Ureter (tissue), 1 donor: ENCODE data around the gene NANOS3. TPM values are rescaled to one million over a fixed set of nuclear protein-coding genes. Genes with fewer than 3 reads are reported as not detected.
"Not testable (repeated sequence)": the region's sequence is repeated elsewhere in the genome, so short reads cannot be mapped to it uniquely, and the experiment has no call there.

ENCODE experiments used
- DNase-seq: peaks from one replicate; pipeline ENCODE4 v3.0.0-alpha.2; 2020; ENCODE audit warnings: low spot score
- total RNA-seq: library from RNA; stranded (reverse); gene quantifications from one replicate; pipeline ENCODE4 v1.2.4, GENCODE V29; 2023
- donor health status: DM: yes; HTN: yes; CAD: no.

Gene NANOS3
- total RNA-seq, 1 donor from 2014 or later = not detected

DNA sequence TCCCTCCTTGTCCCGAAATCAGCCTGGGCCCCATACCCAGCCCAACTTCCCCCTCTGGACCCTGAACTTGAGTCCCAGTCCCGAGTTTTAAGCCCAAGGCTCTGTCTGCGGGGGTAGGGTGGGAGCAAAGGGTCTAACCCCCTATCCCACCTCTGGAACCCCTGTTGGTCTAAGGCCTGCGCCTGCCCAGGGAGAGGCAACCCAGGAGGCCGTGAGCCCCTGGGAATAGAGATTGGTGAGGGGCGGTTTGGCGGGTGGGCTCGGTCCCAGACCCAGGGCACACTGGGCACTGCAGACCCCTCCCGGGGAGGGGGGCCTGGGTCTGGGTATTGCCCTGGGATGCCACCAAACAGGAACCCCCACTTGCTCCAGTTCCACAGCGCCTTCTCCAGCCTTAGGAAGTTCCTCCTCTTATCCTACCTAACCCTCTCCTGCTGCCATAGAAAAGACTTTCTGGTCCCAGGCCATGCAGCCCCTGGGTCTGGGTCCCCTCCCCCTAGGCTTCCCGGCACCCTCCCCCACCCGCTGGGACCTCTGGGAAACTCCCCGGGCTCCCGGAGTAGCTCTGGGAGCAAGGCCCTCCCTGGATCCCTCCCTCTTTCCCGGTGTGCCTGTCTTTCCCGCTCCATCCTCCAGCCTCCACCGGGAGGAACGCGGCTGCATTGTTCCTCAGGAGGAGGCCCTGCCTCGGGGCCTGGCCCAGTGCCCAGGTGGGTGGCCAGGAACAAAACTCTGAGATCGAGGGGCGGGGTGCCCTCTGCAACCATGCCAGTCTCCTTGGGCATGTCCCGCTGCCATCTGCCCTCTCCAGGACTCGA is 33.6 kb upstream of the NANOS3 start:
- DNase-seq = no peak

DNA sequence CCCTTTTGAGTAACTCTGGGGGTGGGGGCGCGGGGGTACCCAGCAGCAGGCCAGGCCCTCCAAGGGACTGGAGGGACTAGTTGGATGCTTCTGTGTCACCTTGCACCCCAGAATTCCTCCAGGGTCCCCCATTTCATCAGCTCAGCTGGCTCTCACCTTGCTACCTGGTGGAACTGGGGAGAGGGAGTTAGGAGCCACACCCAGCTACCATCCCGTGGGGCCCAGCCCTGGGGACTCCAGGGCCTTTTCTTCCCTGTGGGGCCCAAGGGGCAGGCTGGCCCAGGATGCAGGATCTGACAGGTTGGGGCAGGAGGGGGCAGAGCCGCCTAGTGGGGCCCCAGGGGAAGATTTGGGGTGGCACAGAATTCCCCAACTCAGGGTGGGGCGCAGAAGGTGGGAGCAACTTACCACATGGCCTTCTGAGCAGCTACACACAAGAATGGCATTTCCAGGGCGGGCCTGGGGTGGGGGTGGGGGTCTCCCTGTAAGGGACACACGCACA is 32.8 kb upstream of the NANOS3 start:
- no peak for DNase-seq

DNA sequence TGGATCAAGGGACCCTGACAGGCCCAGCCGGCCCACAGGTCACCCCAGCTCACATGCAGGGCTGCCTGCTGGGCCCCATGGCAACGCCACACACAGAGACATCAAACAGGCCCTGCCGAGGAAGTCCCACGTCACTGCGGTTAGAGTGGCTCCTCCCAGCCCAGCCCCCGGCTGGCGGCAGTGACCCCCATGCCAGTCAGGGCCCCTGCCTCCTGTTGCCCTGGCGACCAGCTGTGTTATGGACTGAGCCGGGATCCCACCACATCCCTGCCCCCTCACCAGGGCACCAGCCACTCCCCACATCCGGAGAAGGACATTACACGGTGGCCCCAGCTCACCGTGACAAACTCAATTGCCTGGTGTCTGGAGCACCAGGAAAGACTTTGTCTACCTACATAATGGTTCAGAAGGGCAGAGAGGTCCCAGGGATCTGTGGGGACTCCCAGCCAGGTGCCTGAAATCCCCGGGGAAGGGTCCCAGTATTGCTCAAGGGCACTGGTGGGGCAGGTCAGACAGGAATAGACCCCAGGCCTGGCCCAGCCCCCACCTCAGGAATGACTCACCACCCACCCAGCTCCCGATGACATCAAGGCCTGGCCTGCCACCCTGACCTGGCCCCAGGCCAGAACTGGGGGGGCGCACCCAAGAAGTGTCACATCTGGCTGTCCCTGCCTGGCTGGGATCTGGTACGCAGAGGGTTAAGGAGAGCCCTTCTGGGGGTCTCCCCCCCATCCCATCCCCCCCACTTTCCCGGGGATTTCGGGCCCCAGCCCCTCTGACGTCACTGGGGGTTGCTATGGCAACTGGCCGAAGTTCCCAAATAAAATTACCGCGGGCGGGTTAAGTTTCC is 30.2 kb upstream of the NANOS3 start:
- peak; percentile 93 for DNase-seq

DNA sequence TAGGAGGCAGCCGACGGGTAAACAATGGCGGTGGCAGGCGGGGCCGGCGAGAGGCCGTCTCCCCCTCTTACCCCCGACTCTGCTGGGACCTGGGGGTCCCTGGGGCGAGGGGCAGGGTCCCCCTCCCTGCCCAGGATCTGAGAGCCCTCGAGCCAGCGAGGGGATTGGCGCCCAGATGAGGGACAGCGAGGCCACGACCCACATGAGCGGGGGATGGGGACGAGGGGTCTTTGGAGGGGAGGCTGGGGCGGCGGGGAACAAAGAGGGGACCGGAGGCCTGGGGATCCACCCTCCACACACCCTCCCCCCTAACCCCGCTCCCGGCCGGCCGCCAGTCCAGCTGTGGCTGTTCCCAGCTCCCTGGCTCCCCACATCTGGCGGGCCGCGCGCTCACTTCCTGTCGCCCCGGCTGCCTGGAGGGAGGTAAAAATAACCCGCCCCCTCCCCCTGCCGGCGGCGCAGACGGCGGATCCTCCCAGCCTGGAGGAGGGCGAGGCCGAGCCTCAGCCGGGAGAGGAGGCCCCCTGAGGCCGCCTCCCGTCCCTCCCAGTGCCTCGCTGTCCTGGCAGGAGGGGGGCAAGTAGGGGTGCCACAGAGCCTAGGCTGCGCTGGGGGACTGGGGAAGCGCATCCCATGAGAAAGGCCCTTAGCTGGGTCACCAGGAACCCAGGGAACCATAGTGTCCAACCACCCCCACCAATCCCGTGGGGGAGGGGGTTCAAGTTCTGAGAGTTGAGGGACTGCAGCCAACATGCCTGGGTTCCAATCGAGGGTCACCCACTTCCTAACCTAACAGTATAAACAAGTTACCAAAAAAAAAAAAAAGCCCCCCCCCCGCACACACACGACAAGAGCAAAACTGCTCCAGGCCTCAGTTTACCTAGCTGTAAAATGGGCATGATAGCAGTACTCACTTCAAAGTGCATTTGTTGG is 29.3 kb upstream of the NANOS3 start:
- peak; percentile 94 for DNase-seq

DNA sequence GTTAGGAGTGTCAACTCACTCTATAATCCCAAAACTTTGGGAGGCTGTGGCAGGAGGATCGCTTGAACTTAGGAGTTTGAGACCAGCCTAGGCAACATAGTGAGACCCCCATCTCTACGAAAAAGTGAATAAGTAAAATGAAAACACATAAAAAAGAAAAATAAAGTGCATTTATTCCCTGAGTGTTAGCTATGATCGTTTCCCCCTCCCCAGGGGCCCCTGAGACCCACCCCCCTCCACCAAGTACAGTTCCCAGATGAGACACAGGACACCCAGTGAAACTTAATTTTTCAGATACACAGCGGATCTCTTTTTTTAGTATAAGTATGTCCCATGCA is 28.6 kb upstream of the NANOS3 start:
- no peak for DNase-seq

DNA sequence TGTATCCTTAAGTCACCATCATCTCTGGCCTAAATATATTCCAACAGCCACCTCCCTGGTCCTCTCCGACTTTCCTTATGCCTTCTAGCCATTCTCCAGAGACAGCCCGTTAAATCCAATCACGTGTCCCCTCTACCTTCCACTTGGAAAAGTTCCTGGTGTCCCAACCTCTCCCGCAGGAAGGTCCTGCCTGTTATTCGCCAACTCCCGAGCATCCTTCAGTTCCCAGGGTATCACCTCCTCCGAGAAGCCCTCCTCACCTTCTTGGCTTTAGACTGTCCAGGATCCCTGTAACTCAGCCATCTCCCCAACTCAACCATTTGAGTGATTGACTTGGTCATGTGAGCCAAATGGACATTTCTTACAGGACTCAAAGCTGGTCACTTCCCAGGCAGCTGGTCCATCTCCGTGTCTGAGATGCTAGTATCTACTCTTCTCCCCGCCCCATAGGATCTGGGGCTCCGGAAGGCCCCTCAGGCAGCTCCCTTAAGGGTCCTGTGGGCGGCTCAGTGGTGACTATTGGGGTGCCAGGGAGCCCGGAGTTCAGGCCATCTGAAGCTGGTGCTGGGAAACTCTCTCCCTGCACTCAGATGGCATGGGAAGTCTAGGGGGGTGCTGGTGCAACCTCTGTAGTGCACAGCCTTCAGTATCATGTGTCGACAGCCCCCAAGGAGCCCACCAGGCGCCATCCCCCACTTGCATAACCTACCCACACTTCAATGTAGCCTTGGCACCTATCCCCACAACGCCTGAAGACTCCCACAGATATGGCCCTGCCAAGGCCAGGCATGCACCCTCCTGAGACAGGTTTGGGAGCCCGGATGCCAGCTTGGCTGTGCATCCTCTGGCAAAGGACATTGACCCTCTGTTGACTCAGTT is 27.9 kb upstream of the NANOS3 start:
- DNase-seq = no peak

DNA sequence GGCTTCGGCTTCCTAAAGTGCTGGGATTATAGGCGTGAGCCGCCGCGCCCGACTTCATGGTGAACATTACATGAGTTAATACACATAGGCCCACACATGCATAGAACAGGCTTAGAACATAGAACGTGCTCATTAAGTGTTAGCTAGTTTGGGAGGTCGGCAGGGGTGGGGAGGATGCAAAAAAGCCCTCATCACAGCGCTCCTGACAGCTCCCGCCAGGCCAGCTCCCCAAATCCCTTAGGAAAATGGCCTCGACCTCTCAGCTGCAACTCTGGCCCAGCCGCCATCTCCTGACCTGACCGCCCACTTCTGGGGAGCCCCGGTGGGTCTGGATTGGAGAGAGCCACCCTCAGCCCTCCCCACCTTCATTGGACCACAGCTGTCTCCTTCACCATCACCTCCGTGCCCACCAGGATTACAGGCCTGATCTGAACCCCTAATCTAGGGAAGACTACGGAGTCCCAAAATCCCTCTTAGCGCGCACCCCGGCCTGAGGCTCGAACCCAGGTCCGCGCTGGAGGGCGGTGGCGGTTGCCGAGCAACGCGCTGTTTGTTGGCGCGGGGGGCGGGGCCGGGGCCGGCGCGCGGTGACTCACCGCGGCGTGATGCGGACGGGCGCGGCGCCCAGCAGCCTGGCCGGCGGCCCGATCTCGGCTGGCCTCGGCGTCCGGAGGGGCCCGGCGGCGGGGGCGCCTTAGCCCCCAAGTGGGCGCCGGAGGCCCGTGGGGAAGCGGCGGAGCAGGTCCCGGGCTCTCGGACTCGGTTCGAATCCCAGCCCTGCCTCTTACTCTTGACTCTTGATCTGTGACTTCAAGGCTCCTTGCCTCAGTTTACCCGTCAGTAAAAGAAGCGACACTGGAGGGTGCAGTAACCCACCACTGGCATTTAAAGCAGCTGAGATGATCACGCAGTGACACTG is 26.7 kb upstream of the NANOS3 start:
- DNase-seq = peak; percentile 82

DNA sequence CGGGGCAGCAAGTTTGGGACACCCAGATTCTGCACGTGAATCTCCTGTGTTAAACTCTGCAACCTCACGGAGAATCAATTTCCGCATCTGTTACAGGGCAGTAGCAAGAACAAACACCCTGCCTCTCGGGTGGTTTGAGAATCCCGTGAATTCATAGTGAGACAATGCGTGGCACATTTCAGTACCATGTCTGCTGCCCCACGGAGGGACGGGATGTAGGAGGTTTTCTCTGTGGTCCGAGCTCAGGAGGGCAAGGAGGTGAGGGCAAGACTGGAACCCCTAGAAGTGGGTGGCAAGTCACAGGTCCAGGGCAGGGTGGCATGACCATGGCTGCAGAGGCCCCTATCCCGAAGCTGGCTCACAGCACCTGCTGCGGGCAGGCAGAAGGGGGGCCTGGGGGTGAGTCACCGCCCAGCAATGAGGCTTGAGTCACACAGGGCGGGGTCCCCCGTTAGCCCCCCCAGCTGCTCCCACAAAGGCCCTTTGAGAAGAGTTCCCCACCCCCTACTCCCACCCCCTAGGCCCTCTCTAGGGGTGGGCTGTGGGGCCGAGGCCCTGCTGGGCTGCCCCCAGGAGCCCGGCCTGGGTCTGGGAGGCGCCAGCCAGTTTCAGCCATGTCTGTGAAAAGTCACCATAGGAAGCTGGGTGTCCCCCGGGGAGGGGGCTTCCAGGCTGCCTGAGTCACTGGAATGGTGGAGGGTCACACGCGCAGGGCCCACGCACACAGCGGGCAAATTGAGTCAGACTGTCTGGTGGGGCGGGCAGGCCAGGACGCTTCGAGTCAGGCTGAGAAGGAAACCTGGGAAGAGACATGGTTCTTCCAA is 25.8 kb upstream of the NANOS3 start:
- DNase-seq = peak; percentile 89

DNA sequence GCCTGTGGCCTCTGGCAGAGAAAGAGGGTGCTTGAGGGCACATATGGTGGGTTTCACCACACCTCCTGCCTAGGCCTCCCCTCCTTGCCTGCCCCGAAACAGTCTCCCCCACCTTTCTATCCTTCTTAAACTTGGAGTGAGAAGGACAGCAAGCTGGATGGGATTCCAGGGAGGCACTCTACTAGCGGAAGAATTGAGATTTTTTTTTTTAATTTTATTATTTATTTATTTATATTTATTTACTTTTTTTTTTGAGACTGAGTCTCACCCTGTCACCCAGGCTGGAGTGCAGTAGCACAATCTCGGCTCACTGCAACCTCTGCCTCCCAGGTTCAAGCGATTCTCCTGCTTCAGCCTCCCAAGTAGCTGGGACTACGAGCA is 25.2 kb upstream of the NANOS3 start:
- not testable (repeated sequence) for DNase-seq

DNA sequence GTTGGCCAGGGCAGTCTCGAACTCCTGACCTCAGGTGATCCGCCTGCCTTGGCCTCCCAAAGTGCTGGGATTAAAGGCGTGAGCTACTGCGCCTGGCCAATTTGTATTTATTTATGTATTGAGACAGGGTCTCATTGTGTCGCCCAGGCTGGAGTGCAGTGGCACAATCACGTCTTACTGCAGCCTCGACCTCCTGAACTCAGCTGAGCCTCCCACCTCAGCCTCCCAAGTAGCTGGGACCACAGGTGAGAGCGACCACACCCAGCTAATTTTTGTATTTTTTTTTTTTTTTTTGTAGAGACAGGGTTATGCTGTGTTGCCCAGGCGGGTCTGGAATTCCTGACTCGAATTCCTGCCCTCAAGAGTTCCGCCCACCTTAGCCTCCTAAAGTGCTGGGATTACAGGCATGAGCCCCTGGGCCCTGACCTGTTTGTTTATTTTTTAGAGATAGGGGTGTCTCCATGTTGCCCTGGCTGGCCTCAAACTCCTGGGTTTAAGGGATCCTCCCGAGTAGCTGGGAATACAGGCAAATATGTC is 24.7 kb upstream of the NANOS3 start:
- not testable (repeated sequence) for DNase-seq

DNA sequence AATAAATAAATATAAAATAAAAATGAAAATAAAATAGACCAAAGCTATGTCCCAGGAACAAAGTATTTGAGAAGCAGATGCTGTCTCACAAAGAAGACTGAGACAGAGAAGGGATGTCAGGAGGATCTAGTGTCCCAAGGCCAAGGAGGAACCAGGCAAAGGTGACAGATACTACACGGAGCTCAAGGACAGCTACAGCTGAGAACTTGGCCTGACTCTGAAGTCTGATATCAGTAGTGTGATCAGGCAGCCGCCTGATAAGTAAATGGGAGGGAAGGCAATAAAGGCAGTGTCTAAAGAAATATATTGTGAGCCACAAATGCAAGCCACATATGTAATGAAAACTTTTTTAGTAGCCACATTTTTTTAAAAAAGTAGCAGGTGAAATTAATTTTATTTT is 20.4 kb upstream of the NANOS3 start:
- no peak for DNase-seq

DNA sequence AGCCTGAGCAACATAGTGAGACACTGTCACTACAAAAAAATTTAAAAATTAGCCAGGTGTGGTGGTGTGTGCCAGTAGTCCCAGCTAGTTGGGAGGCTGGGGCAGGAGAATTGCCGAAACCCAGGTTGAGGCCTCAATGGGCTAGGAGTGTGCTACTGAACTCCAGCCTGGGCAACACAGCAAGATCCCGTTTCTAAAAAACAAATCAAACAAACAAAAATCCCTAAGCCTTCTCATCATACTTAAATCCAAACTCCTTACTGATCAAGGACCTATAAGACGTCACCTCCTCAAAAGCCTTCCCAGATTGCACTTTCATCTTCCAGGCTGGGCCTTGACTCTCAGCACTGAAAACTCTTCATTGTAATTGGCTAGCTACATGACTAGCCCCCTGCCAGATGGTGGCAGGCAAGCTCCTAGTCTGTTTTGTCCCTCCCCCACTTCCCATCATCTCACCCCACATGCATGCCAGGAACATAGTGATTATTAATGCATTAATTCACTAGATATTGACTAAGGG is 17.5 kb upstream of the NANOS3 start:
- DNase-seq = no peak

DNA sequence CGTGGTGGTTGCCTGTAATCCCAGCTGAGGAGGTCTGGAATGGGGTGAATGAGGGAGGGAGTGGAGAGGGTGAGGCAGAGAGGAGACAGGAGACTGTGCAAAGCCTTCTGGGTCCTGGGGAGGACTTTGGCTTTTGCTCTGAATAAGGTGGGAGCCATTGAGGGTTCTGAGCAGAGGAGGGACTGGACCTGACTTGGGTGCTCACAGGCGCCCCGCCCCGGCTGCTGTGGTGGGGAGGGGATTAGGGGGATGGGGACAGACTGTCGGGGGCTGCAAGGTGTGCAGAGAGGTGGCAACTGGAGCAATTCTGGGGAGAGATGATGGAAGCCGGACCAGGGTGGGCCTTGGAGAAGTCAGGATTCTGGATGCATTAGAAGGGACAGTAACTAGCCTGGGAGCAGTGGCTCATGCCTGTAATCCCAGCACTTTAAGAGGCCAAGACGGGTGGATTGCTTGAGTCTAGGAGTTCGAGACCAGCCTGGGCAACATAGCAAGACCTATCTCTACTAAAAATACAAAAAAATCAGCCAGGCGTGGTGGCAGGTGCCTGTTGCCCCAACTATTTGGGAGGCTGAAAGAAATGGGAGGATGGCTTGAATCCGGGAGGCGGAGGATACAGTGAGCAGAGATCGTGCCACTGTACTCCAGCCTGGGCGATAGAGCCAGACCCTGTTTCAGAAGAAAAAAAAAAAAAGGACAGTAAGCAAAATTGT is 16.1 kb upstream of the NANOS3 start:
- no peak for DNase-seq

DNA sequence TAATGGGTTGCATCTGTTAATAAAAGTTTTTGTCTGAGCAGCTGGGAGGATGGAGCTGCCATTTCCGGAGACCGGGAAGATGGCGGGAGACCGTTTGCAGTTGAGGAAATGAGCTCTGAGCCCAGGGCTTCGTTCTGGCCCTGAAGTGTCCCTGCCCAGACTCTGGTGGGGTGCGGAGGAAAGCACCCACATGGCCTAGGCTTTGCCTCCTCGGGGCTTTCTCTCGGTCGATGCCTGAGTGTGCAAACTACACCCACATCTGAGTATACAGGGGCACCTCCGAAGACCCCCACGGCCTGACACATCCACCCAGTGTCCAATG is 15.6 kb upstream of the NANOS3 start:
- DNase-seq = no peak

DNA sequence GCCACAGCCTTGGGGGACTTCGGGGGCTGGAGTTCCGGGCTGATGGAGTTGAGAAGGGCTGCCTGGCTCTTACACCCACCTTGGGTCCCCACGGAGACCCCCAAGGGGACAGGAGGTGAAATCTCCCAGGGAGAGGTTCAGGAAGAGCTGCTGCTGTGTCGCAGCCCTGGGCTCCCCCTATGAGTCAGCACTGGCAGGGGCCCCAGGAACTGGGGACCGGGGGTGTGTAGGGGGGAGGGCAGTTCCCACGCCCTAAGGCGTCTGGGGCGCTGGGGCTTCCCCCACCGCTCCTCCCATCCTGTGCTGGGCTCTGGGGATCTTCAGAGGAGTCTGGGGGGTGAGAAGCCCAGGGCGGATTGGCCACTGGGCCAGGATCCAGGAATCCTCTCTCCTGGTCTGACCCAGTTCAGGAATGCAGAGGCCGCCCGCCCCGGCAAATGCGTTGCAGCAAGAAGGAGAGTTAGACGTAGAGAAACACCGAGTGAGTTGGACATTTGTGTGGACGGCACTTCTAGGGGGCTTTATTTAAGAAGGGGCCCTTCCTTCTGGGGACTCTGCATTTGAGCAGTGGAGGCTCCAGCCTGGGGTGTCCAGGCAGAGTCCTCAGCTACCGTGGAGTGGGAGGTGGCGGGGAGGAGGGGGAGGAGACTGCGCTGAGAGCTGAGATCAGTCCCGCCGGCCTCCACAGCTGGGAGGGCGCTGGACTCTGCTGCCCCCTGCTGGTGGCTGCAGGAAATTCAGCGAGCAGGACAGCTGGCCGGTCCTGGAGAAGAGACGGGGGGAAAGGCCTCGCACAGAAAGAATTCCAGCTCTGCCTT is 15.0 kb upstream of the NANOS3 start:
- peak; percentile 94 for DNase-seq

DNA sequence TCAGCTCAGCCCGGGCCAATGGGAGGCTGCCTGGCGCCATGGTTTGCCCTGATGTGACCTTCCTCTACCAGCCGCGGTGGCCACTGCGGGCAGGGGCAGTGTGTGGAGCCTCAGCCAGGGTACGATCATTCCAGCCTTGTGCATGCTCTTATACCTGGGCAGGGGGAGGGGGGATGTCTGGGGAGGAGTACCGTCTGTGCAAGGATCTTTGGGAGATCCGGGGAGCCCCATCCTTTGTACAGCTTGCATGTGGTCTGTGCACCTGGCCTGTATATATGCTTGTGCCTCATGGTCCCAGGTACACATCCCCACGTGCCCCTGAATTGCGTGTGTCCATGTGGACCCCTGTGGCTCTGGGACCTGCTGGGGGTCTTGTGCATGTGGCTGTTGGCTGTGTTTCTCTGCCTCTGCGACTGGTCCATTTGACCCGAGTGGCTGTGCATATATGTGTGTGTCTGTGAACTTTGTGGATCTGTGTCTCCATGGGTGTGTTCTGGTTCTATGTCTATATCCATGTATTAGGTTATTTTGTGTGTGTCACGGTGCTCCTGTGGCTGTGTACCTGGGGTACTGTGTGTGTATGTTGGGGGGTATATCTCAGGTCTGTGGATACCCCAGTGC is 12.8 kb upstream of the NANOS3 start:
- DNase-seq = no peak
